OCI-LY3 (cell line): Measurements from ENCODE around the gene NPEPL1.

ENCODE experiments used
- EZH2phosphoT487 ChIP-seq: fragments of 200-600 bp; shearing (Covaris generic); IDR thresholded peaks from 2 replicates; pipeline ENCODE4 v1.6.1; 2018; ENCODE audit warnings: antibody characterized with exemption, mixed run types, low read depth
- TF ChIP-seq, protein P1 (sequence below): fragments of 200-600, 300-600 bp; sonication (generic); IDR thresholded peaks from 2 replicates; pipeline ENCODE4 v1.5.1; 2014; ENCODE audit warnings: antibody characterized with exemption, low read length, low read depth

DNA sequence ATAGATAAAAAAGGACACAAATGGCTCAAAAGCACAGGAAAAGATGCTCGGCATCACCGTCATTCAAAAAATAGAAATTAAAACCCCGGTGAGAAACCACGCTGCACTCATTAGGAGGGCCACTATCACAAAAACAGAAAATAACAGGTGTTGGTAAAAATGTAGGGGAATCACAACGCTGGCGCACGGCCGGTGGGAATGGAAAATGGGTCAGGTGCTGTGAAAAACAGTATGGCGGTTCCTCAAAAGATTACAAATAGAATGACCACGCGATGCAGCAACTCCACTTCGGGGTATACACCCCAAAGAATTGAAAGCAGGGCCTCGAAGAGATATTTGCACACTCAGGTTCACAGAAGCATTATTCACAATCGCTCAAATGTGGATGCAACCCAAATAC lies 28.3 kb downstream of the NPEPL1 start:
- TF ChIP-seq, protein P1, sequence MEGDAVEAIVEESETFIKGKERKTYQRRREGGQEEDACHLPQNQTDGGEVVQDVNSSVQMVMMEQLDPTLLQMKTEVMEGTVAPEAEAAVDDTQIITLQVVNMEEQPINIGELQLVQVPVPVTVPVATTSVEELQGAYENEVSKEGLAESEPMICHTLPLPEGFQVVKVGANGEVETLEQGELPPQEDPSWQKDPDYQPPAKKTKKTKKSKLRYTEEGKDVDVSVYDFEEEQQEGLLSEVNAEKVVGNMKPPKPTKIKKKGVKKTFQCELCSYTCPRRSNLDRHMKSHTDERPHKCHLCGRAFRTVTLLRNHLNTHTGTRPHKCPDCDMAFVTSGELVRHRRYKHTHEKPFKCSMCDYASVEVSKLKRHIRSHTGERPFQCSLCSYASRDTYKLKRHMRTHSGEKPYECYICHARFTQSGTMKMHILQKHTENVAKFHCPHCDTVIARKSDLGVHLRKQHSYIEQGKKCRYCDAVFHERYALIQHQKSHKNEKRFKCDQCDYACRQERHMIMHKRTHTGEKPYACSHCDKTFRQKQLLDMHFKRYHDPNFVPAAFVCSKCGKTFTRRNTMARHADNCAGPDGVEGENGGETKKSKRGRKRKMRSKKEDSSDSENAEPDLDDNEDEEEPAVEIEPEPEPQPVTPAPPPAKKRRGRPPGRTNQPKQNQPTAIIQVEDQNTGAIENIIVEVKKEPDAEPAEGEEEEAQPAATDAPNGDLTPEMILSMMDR: no peak
- TF ChIP-seq EZH2phosphoT487: no peak
